GM19023 (cell line): ENCODE measurements around the gene TEKT3.

ENCODE experiments used
- ATAC-seq: cut with Tn5 transposase; IDR thresholded peaks from one replicate; pipeline ENCODE4 v1.9.1; 2021; ENCODE audit warnings: mild to moderate bottlenecking, moderate library complexity; ENCODE audit not compliant: unreplicated experiment

TEKT3 gene

GRCh38 chr17:15350777-15351477, 9.5 kb upstream of the TEKT3 start:
- no peak for ATAC-seq

GRCh38 chr17:15349119-15349518, 7.7 kb upstream of the TEKT3 start:
- no peak for ATAC-seq

- no peak for ATAC-seq
These were observed 6.6 kb upstream of the TEKT3 start for GRCh38 chr17:15348021-15348420.

GRCh38 chr17:15346066-15346595, 4.7 kb upstream of the TEKT3 start:
- ATAC-seq, result no peak

- no peak for ATAC-seq
These were observed 2.4 kb upstream of the TEKT3 start for GRCh38 chr17:15343749-15344148.

- ATAC-seq, result no peak
These were observed 1.1 kb upstream of the TEKT3 start for GRCh38 chr17:15342460-15342859.

- no peak for ATAC-seq
These were observed 569 bp upstream of the TEKT3 start for GRCh38 chr17:15341966-15342365.

GRCh38 chr17:15340966-15341365, 431 bp downstream of the TEKT3 start:
- ATAC-seq, result no peak

- no peak for ATAC-seq
These were observed 6.0 kb downstream of the TEKT3 start for GRCh38 chr17:15335446-15335845.

- ATAC-seq, result no peak
These were observed 7.1 kb downstream of the TEKT3 start for GRCh38 chr17:15334266-15334665.

GRCh38 chr17:15332338-15332737, 9.1 kb downstream of the TEKT3 start:
- ATAC-seq, result no peak

GRCh38 chr17:15323131-15323530, 18.3 kb downstream of the TEKT3 start:
- ATAC-seq, result no peak

GRCh38 chr17:15321556-15322251, 19.7 kb downstream of the TEKT3 start:
- ATAC-seq, result no peak

GRCh38 chr17:15319452-15320010, 21.9 kb downstream of the TEKT3 start:
- no peak for ATAC-seq

GRCh38 chr17:15311996-15312395, 29.4 kb downstream of the TEKT3 start:
- ATAC-seq, result no peak

- ATAC-seq, result no peak
These were observed 31.6 kb downstream of the TEKT3 start for GRCh38 chr17:15309793-15310192.

- ATAC-seq, result no peak
These were observed 32.2 kb downstream of the TEKT3 start for GRCh38 chr17:15309236-15309635.

GRCh38 chr17:15308758-15309157, 32.6 kb downstream of the TEKT3 start:
- no peak for ATAC-seq

GRCh38 chr17:15307710-15308111, 33.7 kb downstream of the TEKT3 start:
- no peak for ATAC-seq

GRCh38 chr17:15303851-15304250, 37.5 kb downstream of the TEKT3 start:
- ATAC-seq, result no peak

- no peak for ATAC-seq
These were observed 38.1 kb downstream of the TEKT3 start for GRCh38 chr17:15303268-15303667.

- ATAC-seq, result no peak
These were observed 39.6 kb downstream of the TEKT3 start for GRCh38 chr17:15301845-15302244.
